NCI-H2107 (cell line): ENCODE data around the gene SUN5.

Experiments used
- DNase-seq: peaks from one replicate; lab custom pipeline; 2025; lab: John Stamatoyannopoulos, UW

SUN5 gene

GRCh38 chr20:33026779-33027759 lies 22.8 kb upstream of the SUN5 start:
- DNase-seq: no peak

GRCh38 chr20:33026072-33026778 lies 22.0 kb upstream of the SUN5 start:
- DNase-seq: no peak

DNA sequence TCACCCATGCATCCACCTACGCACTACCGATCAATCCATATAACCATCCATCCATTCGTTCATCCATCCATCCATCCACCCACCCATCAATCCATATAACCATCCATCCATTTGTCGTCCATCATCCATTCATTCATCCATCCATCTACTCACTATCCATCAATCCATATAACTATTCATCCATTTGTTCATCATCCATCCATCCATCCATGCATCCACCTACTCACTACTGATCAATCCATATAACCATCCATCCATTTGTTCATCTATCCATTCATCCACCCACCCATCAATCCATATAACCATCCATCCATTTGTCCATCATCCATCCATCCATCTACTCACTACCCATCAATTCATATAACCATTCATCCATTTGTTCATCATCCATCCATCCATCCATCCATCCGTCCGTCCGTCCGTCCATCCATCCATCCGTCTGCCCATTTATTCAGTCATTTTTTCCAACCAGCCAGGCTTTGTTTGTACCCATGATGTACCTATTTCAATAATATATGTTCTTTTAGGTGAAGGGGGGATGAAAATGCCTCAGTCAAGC lies 21.2 kb upstream of the SUN5 start:
- DNase-seq: no peak

GRCh38 chr20:33024609-33025317 lies 20.5 kb upstream of the SUN5 start:
- DNase-seq: no peak

DNA sequence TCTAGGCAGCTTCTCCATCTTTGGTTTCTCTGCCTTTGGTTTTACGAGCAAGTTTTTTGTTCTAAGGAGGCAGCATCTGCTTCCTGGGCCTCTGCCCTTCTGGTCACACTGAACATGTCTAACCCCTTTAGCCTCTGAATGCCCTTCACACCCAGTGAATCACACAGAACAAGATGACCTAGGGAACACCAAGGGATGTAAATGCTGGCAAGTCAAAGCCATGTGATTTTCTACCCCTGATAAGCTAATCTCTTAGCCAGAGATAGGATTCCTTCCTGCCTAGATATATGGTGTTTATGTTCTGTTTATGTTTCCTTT lies 20.0 kb upstream of the SUN5 start:
- DNase-seq: no peak

DNA sequence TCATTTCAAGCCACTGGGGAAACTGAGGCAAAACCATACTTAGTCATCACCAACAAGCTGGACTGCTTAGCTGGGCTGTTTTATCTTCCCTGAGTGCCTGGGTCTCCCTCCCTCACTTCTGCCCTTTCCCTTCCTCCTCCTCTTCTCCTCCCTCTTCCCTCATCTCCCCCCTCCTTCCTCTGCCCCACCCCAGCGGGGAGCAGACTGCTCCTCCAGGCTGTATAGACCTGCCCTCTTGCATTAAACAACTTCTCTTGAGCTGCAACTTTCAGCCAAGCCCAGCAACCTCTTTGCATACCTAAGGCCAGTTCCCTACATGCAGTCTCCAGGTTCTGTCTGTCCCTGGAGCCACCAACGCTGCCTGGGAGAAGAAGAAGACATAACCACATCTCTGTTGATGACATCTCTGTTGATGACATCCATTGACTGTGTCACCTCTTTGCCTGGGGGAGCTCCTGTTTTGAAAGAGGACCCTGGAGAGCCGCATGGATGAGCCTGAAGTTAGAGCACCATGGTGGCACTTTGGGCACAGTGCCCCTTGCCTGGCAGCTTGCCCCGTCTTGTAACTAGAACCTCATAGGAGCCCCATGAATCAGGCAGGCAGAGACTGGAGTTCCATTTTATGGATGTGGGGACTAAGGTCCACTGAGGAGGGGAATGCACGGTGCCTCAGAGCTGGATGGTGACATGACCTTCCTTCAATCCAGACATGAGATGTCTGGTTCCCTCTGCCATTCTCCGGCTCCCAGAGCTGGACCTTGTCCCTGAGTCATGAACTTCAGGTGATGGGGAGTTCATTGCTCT lies 19.4 kb upstream of the SUN5 start:
- DNase-seq: no peak

GRCh38 chr20:33022694-33023438 lies 18.6 kb upstream of the SUN5 start:
- no peak for DNase-seq

DNA sequence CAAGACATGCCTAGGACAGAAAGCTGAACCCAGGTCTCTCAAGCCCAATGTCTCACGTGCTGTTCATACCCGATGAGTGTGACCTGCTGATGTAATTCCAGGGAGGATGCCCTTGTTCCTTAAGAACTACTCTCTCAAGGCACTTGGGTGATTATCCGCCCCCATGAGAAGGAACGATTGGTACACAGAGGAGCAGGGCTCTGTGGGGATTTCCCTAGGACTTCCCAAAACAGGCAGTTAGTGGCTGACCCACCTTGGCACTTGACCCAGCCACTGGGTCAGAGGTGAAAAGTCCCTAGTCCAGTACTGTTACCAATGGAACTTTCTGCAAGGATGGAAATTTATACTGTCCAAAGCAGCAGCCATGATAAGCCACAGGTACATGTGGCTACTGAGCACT lies 18.1 kb upstream of the SUN5 start:
- no peak for DNase-seq

- DNase-seq: no peak
Measured at GRCh38 chr20:33021879-33022278, 17.6 kb upstream of the SUN5 start.

DNA sequence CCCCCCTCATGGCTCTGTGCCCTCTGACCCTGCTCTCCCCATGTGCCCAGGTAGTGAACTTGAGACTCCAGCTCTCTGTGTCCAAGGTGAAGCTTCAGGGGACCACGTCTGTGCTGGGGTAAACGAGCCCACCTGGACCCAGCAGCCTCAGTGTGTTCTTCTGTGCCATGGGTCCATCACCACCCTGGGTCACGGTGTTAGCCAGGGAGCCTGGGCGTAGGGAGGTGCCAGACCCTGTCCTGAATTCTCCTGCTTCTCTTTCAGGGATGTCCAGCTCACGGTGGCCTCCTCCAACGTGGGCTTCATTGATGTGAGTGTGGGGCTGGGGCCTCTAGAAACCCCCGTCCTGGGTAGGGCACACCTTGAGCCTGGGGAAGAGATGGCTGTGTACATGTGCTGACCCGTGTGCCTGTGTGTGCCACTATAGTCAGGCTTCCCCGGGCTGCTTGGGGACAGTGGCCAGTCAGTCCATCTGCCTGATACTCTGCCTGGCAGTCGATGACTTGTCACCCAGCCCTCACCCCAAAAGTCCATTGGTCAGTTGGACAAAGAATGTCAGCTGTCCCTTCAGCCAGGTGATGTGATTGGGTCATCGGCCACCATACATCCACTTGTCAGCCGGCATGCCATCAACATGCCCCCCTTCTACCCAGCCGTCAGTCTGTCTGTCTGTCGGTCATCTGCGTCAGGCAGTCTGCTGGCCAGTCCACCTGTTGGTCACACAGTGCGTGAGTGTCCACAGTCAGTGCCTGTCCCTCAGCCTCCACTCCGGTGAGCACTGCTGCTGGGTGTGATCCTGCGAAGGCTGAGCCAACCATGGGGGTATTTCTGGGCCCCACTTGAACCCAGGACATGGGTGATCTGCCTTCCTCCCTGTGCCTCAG lies 16.3 kb upstream of the SUN5 start:
- DNase-seq: no peak

GRCh38 chr20:33019465-33020277 lies 15.4 kb upstream of the SUN5 start:
- DNase-seq: no peak

DNA sequence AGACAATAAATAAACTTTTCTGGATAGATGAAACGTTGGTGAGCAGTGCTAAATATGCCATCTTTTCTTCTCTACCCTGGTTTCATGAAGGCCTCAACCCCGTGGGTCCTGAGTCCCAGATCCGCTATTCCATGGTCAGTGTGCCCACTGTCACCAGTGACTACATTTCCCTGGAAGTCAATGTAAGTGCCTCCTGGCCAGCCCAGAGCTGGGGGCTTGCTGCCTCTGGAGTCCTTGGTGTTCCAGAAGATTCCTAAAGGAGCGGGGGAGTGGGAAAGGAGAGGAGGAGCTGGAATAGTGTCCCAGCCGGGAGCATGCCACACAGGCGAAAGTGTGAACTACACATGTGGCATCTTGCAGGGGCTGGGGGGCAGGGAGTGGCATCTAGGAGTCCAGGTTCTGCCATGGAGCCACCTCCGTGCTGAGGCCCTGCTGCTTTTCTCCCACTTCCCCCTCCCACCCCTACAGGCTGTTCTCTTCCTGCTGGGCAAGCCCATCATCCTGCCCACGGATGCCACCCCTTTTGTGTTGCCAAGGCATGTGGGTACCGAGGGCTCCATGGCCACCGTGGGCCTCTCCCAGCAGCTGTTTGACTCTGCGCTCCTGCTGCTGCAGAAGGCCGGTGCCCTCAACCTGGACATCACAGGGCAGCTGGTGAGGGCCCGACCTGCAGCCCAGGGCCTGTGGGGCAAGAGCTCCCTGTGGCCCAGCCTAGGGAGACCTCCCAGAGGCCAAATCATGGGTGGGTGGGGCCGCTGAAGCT lies 14.1 kb upstream of the SUN5 start:
- DNase-seq: no peak

- no peak for DNase-seq
Measured at GRCh38 chr20:33017542-33017941, 13.3 kb upstream of the SUN5 start.

DNA sequence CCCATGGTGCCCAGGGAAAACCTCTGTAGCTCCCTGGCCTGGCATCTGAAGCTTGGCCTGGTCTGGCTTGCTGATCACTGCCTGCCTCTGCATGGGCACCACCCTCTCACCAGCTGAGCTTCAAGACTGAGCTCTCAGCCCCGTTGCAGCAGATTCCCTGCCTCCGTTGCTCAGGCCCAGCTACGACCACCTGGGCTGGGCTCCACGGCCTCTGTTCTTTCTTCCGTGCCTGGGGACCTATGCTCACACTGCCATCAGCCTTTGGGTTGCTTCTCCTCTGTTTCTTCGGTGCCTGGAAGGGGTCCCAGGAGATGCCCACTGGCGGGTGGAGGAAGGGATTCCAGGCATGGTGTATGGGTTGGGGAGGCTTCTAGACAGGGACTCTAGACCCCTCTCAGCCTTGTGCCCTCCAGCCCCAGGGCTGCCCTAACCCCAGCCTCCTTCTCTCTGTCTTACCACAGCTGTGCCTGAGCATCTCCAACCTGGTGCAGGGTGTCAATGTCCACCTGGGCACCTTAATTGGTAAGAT lies 12.4 kb upstream of the SUN5 start:
- DNase-seq: no peak

DNA sequence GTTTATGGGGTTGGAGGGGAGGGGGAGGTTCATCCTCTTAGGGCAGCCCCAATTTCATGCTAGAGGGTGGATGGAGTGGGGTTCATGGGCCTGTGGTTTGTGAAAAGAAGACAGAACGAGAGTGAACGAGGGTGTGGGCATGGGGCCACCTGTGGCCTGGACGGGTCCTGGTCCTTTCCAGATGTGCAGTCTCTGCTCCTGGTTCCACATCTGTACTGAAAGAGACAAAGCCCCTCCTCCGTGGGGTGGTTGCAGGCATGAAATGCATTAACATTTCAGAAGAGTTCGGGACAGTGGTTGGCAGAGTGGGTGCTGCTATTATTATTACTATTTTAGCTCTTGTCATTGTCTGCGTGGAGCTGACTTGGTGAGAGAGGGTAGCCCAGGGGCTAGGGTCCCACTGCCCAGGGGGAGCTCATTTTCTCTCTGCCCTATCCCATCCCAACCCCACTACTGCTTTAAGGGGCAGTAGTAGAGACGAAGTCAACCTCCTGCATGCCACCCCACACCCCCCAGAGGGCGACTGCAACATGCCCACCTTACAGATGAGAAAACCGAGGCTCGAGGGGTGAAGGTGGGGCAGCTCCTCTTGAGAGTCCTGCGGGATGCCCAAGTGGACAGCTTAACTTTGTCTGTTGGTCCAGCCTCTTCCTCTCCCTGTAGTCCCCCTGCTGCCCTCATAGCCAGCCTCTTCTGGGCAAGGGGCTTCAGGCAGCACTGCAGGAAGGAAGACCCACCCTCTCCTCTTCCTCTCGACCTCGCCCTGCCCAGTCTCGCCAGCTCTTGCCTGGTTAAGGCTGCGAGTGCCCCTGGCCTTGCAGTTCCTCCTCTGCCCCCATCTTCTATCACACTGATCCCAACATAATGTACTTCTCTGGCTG lies 11.7 kb upstream of the SUN5 start:
- DNase-seq: no peak

- DNase-seq: no peak
Measured at GRCh38 chr20:33015114-33015484, 10.9 kb upstream of the SUN5 start.
